GM19035 (cell line): ENCODE measurements around the gene ZNF709.
"Not testable (repeated sequence)": the region's sequence is repeated elsewhere in the genome, so short reads cannot be mapped to it uniquely, and the experiment has no call there.

ENCODE experiments used
- ATAC-seq: cut with Tn5 transposase; IDR thresholded peaks from one replicate; pipeline ENCODE4 v1.9.1; 2021; ENCODE audit not compliant: unreplicated experiment

Gene ZNF709

DNA sequence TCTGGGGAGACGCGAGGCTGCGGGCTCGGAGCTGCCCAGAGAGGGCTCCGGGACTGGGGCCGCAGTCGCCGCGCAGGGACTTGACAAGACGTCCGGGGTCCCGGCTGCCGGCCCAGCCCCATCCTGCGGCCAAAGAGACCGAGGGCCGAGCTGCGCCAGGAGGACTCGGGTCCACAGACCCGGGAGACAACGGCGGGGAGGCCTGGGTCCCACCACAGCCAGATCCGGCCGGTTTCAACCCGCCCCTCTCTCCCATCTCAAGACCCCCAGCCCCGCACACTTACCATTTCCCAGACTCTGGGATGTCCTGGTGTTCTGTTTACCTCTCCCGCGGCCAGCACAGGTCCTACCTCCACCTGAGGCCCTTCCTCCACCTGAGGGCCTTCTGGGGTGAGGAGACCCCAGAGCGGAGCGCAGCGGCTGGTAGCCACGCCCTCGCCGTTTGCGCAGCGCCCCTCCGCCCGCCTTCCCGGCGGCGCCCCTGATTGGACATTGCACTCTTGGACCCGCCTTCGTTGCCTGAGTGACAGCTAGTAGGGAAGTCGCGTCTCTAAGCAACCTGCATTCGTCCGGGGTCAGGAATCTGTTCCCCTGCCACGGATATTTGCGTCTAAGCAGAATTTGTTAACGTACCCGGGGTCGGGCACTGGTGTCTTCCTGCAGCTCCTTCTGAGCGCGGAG lies at the start of gene ZNF709:
Gene ZNF709 (minus strand): TSS at position 446 of the 681 bp plus-strand sequence. CDS start 159 bp downstream, at position 287.
- ATAC-seq: peak; percentile 92

DNA sequence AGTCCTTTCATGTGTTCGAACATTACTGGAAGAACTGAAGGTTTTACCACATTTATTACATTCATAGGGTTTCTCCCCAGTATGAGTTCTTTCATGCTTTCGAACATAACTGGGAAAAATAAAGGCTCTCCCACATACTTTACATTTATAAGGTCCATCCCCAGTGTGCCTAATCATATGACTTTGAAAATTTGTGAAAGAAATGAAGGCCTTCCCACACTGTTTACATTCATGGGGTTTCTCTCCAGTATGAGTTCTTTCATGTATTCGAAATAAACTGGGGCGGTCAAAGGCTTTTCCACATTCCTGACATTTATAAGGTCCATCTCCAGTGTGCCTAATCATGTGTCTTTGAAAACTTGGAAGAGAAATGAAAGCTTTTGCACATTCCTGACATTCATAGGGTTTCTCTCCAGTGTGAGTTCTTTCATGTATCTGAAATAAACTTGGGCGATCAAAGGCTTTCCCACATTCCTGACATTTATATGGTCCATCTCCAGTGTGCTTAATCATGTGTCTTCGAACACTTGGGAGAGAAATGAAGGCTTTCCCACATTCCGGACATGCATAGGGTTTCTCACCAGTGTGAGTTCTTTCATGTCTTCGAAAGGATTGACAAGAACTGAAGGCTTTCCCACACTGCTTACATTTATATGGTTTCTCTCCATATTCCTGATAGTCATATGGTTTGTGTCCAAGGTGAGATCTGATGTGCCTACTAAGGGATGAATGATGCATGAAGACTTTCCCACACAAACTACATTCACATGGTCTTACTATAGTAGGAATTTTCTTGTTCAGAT lies 42.6 kb upstream of the ZNF709 start:
- ATAC-seq: no peak

DNA sequence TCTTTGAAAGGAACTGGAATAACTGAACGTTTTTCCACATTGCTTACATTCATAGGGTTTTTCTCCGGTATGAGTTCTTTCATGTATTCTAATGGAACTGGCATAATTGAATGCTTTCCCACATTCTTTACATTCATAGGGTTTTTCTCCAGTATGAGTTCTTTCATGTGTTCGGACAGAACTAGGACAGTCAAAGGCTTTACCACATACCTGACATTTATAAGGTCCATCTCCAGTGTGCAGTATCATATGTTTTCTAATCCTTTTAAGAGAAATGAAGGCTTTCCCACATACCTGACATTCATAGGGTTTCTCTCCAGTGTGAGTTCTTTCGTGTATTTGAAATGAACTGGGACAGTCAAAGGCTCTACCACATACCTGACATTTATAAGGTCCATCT lies 41.9 kb upstream of the ZNF709 start:
- no peak for ATAC-seq

DNA sequence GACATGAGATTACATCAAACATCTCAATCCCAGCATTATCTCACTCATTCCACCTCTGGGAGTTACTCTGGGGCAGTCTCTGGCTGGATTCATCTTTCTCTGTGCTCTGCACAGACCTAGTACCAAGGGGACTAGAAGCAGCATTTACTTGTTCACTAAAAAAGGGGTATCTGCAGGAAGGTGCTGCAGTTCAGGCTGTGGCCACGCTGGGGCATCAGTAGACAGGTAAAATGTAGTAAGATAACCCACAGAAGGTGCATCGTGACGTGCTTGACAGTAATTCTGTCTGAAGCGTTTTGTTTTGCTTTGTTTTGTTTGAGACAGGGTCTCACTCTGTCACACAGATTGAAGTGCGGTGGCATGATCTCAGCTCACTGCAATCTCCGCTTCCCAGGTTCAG lies 37.4 kb upstream of the ZNF709 start:
- no peak for ATAC-seq

DNA sequence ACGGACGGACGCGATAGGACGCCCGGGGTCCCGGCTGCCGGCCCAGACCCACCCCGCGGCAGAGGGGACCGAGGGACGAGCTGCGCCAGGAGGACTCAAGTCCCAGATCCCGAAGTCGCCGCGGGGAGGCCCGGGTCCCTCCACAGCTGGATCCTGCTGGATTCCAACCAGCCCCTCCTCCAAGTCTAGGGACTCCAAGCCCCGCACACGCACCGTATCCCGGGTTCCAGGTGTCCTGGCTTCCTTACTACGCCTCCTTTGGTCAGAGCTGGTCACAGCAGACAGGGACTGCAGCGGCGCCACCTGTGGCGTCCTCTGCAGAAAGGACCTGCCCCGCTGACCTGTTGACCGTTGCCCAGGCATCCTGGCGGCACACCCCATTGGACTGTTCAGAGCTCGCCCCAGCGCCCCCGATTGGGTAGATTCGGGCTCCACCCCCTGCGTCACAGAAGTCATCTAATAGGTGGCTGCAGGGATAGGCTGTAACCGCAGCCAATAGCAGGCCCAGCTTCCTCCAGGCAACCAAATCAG lies 29.0 kb upstream of the ZNF709 start:
- ATAC-seq: no peak

DNA sequence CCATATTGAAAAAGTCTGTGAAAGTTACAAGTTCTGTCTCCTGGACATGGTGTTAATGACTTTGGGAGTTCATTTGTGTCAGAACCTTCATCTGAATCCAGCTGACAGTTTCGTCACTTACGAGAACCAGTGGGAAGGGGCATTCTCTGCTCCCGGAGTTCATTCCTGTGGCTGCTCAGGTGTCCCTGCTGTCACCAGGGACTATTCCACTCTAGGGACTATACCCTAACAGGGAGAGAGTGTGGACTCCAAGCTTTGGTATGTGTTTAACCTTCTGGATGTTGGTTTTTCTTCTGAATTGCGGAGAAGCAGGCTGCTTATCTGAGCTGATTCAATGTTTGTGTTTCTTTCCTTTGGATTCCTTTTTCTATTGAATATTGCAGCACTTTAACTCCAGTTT lies 12.4 kb upstream of the ZNF709 start:
- ATAC-seq: no peak

DNA sequence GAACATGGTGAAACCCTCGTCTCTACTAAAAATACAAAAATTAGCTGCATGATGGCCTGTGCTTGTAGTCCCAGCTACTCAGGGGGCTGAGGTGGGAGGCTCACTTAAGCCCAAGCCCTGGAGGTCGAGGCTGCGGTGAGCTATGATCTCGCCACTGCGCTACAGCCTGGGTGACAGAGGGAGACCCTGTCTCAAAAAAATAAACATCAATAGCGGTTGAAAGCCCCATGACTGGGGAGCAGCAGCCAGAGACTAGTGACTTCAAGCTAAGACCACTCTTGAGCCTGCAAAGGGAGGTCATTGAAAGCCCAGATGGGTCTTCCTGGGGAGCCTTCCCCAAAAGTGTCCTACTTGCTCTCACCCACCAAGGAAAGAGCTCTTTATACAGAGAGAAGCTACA lies 11.9 kb upstream of the ZNF709 start:
- ATAC-seq: no peak

DNA sequence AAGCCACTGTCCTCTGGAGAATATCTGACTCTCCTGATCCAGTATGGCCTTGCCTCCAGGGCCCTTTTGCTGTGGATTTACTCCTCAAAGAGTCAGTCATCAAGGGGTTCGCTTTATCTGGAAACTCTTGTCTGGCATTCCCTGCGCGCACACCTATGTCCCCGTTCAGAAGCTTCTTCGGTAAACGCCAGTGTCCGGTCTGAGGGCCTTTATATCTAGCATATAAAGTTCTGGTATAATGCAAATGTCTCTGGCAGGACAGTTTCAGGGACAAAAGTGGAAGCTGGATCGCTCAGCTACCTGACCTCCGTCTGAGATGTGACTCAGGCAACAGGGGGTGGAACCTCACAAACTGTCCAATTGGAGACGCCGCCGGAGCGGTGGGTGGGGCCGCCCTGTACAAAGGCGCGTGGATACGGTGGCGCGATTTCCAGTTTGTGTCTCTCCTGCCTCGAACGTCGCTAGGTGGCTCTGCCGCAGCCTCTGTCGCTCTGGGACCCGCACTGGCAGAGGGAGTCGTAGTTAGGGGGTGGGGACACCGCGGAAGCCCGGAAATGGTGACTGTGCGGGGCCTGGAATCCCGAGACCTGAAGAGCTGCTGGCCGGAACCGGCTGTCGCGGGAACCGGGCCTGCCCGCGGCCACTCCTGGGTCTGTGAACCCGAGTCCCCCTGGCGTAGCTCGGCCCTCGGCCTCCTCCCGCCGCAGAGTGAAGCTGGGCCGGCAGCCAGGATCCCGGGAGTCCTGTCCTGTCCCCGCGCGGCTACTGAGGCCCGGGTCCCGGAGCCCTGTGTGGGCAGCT lies 10.6 kb upstream of the ZNF709 start:
- peak; percentile 83 for ATAC-seq

DNA sequence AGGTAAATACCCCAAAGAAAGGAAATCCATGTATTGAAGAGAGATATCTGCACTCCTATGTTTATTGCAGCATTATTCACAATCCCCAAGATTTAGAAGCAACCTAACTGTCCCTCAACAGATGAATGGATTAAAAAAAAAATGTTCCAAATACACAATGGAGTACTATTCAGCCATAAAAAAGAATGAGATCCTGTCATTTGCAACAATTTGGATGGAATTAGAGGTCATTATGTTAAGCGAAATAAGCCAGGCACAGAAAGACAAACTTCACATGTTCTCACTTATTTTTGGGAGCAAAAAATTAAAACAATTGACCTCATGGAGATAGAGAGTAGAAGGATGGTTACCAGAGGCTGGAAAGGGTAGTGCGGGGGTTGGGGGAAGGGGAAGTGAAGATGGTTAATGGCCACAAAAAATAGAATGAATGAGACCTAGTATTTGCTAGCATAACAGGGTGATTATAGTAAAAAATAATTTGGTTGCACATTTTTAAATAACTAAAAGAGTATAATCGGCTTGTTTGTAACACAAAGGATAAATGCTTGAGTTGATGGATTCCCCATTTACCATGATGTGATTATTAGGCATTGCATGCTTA lies 9.7 kb upstream of the ZNF709 start:
- no peak for ATAC-seq

DNA sequence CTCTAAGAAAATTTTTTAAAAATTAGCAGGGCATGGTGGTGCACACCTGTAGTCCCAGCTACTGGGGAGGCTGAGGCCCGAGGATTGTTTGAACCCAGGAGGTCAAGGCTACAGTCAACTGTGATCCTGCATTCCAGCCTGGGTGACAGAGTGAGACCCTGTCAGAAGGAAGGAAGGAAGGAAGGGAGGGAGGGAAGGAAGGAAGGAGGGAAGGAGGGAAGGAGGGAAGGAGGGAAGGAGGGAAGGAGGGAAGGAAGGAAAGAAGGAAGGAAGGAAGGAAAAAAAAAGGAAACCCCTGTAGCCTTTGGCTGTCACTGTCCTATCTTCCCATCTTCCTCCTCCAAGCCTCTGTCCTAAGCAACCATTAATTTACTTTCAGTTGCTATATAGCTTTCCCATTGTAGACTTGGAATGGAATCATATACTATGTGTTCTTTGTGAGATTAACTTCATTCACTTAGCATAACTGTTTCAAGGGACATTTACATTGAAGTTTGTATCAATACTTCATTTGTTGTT lies 1.7 kb upstream of the ZNF709 start:
- not testable (repeated sequence) for ATAC-seq

DNA sequence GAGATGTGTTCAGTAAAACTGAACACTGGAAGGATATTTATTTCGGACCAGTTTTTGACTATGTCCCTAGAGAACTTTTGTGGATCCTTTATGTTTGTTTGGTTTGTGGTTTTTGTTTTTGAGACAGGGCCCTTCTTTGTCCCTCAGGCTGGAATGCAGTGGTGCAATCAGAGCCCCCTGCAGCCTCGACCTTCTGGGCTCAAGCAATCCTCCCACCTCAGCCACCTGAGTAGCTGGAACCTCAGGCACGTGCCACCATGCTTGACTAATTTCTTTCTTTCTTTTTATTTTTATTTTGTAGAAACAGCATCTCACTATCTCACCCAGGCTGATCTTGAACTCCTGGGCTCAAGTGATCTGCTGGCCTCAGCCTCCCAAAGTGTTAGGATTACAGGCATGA lies 955 bp upstream of the ZNF709 start:
- no peak for ATAC-seq

DNA sequence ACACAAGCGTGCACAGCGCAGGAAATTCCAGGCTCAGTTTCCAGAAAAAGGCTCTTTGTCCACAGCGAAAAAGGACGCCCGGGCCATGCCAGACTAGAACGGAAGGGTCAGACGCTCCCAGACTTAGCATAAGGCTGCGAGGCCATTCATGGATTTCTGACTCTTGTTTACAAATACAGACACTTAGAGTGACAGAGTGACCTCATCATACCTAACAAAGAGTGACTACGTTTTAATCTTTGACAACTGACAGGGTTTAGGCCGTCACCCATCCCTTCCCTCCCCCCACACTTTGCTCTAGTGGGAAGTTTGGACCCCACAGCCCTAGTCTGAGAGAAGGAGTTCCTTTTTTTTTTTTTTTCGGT lies 418 bp upstream of the ZNF709 start:
- peak; percentile 14 for ATAC-seq

DNA sequence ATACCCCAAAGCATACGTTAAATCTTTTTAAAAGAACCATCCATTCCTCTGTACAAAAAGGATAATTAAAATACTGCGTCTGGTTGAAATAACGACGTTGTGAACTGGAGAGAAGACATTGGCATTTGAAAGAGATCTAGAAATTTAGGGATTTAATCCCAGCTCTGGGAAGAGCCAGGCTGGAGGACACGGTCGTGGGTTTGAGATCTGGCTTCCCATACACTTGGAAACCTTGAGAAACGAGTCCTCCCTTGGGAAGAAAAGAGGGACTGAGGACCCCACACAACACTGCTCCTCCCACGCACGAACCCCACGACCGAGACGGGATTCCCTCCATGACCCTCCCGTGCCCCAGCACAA lies 625 bp downstream of the ZNF709 start:
- no peak for ATAC-seq

DNA sequence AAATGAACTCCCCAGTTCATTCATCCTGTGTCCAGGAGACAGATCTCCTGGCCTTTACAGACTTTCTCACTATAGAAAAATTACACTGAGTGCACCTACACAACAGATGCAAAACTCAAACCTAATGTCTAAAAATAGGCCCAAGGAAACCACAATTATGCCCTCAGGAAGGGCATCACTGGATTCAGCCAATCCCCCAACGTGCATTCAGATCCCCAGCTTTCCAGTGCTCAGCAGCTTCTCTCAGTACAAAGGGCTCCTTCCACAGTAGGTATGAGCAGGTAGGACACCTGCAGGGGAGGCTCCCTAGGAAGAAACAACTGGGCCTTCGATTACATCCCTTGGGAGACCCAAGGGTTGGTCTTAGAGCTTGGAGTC lies 2.1 kb downstream of the ZNF709 start:
- no peak for ATAC-seq

DNA sequence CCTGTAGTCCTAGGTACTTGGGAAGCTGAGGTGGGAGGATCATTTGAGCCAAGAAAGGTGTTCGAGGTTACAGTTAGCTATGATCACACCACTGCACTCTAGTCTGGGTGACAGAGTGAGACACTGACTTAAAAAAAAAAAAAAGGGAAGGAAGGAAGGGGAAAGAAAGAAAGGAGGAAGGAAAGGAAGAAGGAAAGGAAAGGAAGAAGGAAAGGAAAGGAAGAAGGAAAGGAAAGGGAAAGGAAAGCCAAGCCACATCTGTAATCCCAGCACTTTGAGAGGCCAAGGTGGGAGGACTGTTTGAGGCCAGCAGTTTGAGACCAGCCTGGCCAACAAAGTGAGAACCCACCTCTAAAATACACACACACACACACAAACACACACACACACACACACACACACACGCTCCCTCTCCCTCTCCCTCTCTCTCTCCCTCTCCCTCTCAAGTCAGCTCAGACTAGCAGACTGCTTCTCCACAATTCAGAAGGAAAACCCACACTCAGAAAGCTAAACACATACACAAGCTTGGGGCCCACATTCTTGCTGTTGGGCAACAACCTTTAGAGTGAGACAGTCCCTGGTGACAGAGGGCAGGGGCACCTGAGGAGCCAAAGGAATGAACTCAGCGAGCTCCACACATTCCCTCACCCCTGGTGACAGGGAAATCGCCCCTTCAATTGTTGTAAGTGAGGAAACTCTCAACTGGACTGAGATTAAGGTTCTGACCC lies 2.7 kb downstream of the ZNF709 start:
- ATAC-seq: no peak

DNA sequence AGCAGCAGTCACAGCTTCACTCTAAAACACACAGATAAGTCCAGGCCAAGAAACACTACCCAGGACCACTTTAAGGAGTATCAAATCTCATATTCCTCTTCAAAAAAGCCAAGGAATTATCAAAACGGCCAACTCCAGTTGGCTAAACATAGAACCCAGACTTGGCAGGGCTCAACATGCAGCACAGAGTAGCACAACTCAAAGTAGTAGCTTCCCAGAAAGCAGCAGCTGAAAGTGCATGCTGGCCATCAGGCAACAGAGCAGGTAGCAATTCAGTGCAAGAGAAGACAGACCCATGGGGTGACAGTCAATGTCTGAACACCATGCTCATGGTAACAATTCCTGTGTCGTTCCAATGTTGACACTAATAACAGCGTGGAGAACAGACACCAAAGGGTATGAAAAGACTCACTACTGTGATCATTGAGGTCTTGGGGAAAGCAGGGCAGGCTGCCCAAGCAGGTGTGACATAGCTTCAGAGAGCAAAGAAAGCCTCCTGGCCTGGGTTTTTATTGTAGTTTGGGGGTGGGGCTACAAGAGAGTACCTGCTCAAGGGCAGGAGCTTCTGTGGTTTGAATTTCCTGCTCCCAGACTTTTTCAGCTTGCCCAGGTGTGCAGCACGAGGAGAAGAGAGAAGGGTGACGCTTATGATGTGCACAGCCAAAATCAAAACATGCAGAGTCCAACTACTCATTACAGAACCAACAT lies 6.2 kb downstream of the ZNF709 start:
- ATAC-seq: no peak

DNA sequence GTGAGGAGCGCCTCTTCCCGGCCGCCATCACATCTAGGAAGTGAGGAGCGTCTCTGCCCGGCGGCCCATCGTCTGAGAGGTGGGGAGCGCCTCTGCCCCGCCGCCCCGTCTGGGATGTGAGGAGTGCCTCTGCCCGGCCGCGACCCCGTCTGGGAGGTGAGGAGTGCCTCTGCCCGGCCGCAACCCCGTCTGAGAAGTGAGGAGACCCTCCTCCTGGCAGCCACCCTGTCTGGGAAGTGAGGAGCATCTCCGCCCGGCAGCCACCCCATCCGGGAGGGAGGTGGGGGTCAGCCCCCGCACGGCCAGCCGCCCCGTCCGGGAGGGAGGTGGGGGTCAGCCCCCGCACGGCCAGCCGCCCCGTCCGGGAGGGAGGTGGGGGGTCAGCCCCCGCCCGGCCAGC lies 17.0 kb downstream of the ZNF709 start:
- ATAC-seq: not testable (repeated sequence)

DNA sequence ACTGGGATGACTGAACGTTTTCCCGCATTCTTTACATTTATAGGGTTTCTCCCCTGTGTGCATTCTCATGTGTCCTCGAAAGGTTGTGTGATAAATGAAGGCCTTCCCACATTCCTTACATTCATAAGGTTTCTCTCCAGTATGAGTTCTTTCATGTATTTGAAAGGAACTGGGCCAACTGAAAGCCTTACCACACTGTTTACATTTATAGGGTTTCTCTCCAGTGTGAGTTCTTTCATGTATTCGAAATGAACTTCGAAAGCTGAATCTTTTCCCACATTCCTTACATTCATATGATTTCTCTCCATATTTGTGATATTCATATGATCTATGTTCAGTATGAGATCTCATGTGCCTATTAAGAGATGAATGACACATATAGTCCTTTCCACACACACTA lies 19.4 kb downstream of the ZNF709 start:
- ATAC-seq: no peak

DNA sequence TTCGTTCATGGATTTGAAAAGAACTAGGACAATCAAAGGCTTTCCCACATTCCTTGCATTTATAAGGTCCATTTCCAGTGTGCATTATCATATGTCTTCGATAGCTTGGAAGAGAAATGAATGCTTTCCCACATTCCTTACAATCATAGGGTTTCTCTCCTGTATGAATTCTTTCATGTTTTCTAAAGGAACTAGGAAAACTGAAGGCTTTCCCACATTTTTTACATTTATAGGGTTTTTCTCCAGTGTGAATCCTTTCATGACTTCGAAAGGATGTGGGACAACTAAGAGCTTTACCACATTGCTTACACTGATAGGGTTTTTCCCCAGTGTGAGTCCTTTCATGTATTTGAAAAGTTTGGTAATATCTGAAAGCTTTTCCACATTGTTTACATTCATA lies 19.8 kb downstream of the ZNF709 start:
- ATAC-seq: no peak

DNA sequence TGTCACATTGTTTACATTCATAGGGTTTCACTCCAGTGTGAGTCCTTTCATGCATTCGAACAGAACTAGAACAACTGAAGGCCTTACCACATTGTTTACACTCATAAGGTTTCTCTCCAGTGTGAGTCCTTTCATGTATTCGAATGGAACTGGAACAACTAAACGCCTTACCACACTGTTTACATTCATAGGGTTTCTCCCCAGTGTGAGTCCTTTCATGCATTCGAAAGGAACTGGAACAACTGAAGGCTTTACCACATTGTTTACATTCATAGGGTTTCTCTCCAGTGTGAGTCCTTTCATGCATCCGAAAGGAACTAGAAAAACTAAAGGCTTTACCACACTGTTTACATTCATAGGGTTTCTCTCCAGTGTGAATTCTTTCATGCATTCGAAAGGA lies 20.5 kb downstream of the ZNF709 start:
- ATAC-seq: not testable (repeated sequence)
